ENCODE results near the gene TAS2R10. TPM values are rescaled to one million over a fixed set of nuclear protein-coding genes. Genes with fewer than 3 reads are reported as not detected.

TAS2R10 gene, protein sequence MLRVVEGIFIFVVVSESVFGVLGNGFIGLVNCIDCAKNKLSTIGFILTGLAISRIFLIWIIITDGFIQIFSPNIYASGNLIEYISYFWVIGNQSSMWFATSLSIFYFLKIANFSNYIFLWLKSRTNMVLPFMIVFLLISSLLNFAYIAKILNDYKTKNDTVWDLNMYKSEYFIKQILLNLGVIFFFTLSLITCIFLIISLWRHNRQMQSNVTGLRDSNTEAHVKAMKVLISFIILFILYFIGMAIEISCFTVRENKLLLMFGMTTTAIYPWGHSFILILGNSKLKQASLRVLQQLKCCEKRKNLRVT
- total RNA-seq = under 1 TPM in 1 of 2 donors, not detected in 1; 0.45 TPM
- total RNA-seq = 0 to 0.08 reads per million in 2 donors

DNA sequence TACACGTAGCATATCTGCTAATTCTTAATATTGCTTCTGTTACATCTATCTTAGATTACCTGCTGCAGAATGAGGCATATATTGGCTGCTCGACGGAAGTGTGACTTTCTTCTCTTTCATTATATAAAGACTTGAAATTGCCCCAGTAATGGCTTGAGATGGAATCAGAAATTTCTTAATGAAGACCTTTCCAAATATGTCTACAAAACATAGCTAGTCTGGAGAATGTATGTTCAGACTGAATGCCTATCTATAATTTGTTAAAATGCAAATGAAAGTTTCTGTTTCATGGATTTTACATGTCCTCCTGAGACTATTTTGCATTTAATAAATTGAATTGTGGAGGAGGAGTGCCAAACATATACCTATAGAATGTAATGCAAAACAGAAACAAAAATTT lies at the start of gene TAS2R10:
TSS of gene TAS2R10 (minus strand) at position 101 of the 400 bp plus-strand sequence. CDS start at position 12, 89 bp downstream.
- Mint-ChIP-seq H3K4me3 (no peak within 1 kb of the TSS), H3K36me3 (ENCODE audit: low read depth) (peaks cover 3% of the 10 kb centered on the region), H3K27me3 (no peaks in the 10 kb centered on the region), H3K27ac (no peak within 1 kb of the TSS), H3K4me1 (peaks cover 5% of the 10 kb centered on the region)
- ATAC-seq (no peak), DNase-seq (no peak)
- H3K9me3 ChIP-seq (ENCODE audit: control insufficient read depth, low read length, poor library complexity, severe bottlenecking) = no peaks in the 10 kb centered on the region

DNA sequence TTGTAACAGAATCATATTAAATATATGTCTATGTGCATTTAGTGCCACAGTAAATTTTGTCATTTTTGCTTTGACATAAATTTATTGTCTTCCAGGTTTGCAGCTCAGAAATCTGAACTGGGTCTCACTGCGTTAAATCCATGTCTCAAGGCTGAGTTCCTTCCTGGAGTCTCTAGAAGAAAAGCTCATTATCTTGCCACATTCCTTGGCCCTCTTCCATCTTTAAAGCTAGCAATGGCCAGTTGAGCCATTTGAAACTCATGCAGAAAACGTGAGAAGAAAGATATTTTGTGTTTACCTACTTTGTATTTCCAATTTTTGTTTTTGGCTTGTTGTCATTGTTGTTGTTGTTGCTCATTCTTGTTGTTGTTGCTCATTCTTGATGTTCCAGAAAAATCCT lies 47.2 kb upstream of the TAS2R10 start:
- Mint-ChIP-seq H3K27me3 (no peaks in the 10 kb centered on the region), H3K36me3 (ENCODE audit: low read depth) (peaks cover 2% of the 10 kb centered on the region), H3K27ac (no peak overlapping the region), H3K4me1 (no peaks in the 10 kb centered on the region), H3K4me3 (no peak overlapping the region)
- no peaks in the 10 kb centered on the region for H3K9me3 ChIP-seq (ENCODE audit: control insufficient read depth, low read length, poor library complexity, severe bottlenecking)
- DNase-seq (no peak), ATAC-seq (no peak)

DNA sequence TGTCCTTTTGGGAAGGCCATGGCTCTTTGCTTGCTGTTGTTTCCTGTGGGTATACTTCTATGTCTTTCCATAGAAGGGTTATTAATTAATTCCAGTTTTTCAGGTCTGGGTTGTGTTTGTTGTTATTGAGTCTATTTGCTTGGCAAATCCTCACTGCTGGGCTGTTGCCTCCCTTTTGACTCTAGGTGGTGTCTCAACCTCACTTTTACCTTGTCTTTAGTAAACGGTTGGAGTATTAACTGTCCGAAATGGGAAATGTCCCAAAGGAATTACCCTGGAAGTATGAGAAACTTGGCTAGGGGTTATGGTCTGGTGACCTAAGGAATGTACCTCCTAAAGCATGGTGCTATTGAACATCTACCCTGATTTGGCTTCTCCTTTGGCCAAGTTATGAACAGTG lies 41.2 kb upstream of the TAS2R10 start:
- H3K27ac Mint-ChIP-seq = no peak overlapping the region
- no peaks in the 10 kb centered on the region for H3K4me1 Mint-ChIP-seq
- H3K36me3 Mint-ChIP-seq (ENCODE audit: low read depth) = no peaks in the 10 kb centered on the region
- H3K9me3 ChIP-seq (ENCODE audit: control insufficient read depth, low read length, poor library complexity, severe bottlenecking) = no peaks in the 10 kb centered on the region
- no peaks in the 10 kb centered on the region for H3K27me3 Mint-ChIP-seq
- no peak for DNase-seq
- H3K4me3 Mint-ChIP-seq = no peak overlapping the region
- ATAC-seq = no peak

DNA sequence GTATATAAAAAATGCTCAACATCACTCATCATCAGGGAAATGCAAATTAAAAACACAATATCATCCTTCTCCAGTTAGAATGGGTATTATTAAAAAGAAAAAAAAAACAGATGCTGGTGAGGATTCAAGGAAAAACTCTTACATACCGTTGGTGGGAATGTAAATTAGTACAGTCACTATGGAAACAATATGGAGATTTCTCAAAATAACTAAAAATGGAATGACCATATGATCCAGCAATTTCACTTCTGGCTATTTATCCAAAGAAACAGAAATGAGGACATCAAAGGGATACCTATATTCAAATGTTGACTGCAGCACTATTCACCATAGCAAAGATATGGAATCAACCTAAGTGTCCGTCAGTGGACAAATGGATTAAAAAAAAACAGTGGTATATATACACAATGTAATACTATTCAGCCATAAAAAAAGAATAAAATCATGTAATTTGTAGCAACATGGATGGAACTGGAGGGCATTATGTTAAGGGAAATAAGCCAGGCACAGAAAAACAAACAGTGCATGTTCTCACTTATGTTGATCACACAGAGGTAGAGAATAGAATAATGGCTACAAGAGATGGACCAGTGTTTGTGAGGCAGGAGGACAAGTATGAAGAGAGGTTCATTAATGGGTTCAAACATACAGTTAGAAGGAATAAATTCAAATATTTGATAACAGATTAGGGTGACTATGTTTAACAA lies 37.5 kb upstream of the TAS2R10 start:
- ATAC-seq (no peak), DNase-seq (no peak)
- Mint-ChIP-seq H3K27ac (no peak overlapping the region), H3K4me1 (no peaks in the 10 kb centered on the region), H3K4me3 (no peak overlapping the region), H3K36me3 (ENCODE audit: low read depth) (peaks cover 9% of the 10 kb centered on the region), H3K27me3 (no peaks in the 10 kb centered on the region)
- H3K9me3 ChIP-seq (ENCODE audit: control insufficient read depth, low read length, poor library complexity, severe bottlenecking) = no peaks in the 10 kb centered on the region

DNA sequence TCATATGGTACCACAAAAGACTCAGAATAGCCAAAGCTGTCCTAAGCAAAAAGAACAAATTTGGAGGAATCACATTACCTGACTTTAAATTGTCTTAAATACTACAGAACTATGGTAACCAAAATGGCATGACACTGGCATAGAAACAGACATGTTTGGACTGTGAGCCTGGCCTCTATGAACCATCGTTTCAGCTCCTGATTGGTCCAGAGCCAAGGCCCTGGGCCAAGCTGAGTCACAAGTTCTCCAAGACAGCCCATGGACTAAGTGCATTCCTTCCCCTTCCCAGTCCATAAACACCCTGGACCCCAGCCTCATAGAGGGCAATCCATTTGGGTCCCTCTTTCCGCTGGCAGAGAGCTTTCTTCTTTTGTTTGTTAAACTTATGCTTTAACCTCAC lies 35.2 kb upstream of the TAS2R10 start:
- H3K36me3 Mint-ChIP-seq (ENCODE audit: low read depth) = peaks cover 16% of the 10 kb centered on the region
- DNase-seq = no peak
- H3K27ac Mint-ChIP-seq = no peak overlapping the region
- no peak for ATAC-seq
- no peaks in the 10 kb centered on the region for H3K4me1 Mint-ChIP-seq
- H3K4me3 Mint-ChIP-seq = no peak overlapping the region
- peaks cover 2% of the 10 kb centered on the region for H3K9me3 ChIP-seq (ENCODE audit: control insufficient read depth, low read length, poor library complexity, severe bottlenecking)
- no peaks in the 10 kb centered on the region for H3K27me3 Mint-ChIP-seq

DNA sequence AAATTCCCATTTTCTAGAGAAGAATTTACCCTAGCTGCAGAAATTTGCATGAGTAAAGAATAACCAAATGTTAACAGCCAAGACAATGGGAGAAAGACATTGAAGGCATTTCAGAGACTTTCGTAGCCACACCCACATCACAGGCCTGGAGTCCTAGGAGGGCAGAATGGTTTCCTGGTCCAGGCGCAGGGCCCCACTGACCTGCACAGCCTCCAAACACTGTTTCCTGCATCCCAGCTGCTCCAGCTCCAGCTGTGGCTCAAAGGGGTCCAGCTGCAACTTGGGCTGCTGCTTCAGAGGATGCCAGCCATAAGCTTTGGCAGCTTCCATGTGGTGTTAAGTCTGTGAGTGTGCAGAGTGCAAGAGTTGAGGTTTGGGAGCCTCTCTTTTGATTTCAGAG lies 29.6 kb upstream of the TAS2R10 start:
- peaks cover 14% of the 10 kb centered on the region for H3K36me3 Mint-ChIP-seq (ENCODE audit: low read depth)
- H3K27me3 Mint-ChIP-seq = no peaks in the 10 kb centered on the region
- H3K9me3 ChIP-seq (ENCODE audit: control insufficient read depth, low read length, poor library complexity, severe bottlenecking) = peaks cover 3% of the 10 kb centered on the region
- H3K4me3 Mint-ChIP-seq = no peak overlapping the region
- no peak for ATAC-seq
- H3K27ac Mint-ChIP-seq = no peak overlapping the region
- no peak for DNase-seq
- H3K4me1 Mint-ChIP-seq = peaks cover 26% of the 10 kb centered on the region

DNA sequence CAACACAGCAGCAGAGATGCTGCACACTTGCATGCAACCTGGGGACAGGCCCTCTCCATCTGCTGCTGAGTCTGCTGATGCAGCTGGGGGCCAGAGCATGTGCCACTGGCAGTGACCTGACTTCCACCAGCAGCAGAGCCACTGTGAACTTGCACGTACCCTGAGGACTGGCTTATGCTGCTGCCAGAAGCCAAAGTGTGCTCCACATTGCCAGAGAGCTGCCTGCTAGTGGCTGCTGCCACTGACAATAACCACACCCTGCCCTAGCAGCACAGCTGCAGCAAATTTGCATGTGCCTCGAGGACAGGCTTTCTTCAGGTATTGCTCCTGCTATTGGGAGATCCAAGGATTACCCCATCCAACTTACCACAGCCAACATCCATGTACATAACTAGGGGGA lies 27.6 kb upstream of the TAS2R10 start:
- H3K9me3 ChIP-seq (ENCODE audit: control insufficient read depth, low read length, poor library complexity, severe bottlenecking) = peaks cover 3% of the 10 kb centered on the region
- ATAC-seq (no peak), DNase-seq (no peak)
- Mint-ChIP-seq H3K4me1 (peaks cover 39% of the 10 kb centered on the region), H3K27me3 (no peaks in the 10 kb centered on the region), H3K36me3 (ENCODE audit: low read depth) (peaks cover 8% of the 10 kb centered on the region), H3K27ac (no peak overlapping the region), H3K4me3 (no peak overlapping the region)

DNA sequence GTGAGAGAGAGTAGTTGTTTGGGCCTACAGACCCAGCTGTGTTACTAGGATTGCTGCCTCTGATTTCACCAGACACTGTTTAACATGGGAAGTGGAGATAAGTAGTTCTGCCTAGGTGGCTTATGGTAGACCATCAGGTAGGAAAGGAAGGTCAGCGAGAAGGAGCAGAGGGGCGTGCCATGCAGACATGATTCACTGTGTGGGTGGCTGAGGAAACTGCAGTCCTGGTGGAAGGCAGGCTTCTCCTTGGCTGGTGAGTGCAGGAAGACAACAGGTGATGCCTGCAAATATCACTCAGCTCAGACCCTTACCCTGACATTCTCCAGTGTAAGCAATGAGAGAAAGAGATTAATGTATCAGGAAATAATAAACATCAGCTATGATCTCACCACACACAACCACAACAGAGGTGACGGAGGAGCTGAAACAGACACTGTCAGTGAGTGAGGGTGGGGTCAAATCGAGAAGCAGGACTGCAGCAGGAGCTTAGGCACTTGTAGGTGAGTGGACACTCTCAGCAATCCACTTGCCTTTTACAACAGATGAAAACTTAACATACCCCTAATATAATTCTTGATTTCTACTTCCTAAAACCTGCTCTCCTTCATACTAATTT lies 25.2 kb upstream of the TAS2R10 start:
- H3K4me3 Mint-ChIP-seq = peak overlapping the region; percentile 61
- H3K4me1 Mint-ChIP-seq = peaks cover 41% of the 10 kb centered on the region
- ATAC-seq = peak; percentile 44

DNA sequence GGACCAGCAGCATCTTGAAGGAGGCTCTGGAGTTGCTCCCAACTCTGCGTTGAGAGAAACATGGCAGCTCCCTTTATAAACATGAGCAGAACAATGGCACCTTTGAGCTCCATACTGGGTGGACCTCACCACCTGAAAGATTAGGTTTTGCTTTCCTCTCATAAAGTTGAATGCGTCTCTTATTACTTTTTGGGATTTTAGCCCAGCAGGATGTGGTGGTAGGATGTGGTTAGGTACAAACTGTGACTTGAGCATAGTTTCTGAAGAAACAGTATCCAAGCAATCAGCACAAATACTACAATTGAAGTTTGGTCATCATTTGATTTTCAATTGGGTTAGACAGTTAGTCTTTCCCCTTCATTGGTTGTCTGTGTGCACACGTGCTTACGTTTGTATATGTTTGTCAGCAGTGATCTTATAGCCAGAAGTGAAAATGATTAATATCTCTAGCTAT lies 23.3 kb upstream of the TAS2R10 start, which contains the start of gene PRR4:
TSS of gene PRR4 (minus strand) at position 51 of the 454 bp plus-strand sequence. CDS start at position 13, 38 bp downstream.
- Mint-ChIP-seq H3K27ac (peak within 1 kb of the TSS; percentile 75), H3K36me3 (ENCODE audit: low read depth) (peaks cover 11% of the 10 kb centered on the region), H3K4me3 (no peak within 1 kb of the TSS), H3K4me1 (peaks cover 39% of the 10 kb centered on the region), H3K27me3 (no peaks in the 10 kb centered on the region)
- no peaks in the 10 kb centered on the region for H3K9me3 ChIP-seq (ENCODE audit: control insufficient read depth, low read length, poor library complexity, severe bottlenecking)
- peak; percentile 74 for ATAC-seq
- DNase-seq = no peak

More for the DNA sequence above, 25.2 kb upstream of the TAS2R10 start:
- H3K36me3 Mint-ChIP-seq (ENCODE audit: low read depth) = peaks cover 9% of the 10 kb centered on the region
- H3K27ac Mint-ChIP-seq = peak overlapping the region; percentile 75
- peaks cover under 1% of the 10 kb centered on the region for H3K9me3 ChIP-seq (ENCODE audit: control insufficient read depth, low read length, poor library complexity, severe bottlenecking)
- H3K27me3 Mint-ChIP-seq = no peaks in the 10 kb centered on the region
- DNase-seq = no peak

DNA sequence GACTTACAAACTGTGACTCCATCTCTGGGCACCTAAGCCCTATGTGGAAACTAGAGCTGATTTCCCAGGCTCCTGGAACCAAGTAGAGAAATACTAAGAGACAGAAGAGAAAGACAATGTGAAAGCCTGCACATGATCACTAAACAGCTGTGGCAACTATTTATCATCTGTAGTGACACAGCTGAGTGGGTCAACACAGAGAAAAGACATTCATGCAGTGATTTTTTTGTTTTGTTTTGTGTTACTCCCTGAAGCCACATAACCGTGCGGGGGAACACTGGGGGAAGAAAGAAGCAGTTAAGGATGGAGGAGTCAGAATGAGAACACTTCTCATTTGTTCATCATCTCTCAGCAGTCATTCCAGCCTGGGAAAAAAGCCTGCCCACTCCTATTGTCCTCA lies 21.6 kb upstream of the TAS2R10 start:
- Mint-ChIP-seq H3K4me1 (peaks cover 34% of the 10 kb centered on the region), H3K4me3 (no peak overlapping the region), H3K36me3 (ENCODE audit: low read depth) (peaks cover 11% of the 10 kb centered on the region), H3K27ac (no peak overlapping the region), H3K27me3 (no peaks in the 10 kb centered on the region)
- no peak for ATAC-seq
- DNase-seq = no peak
- H3K9me3 ChIP-seq (ENCODE audit: control insufficient read depth, low read length, poor library complexity, severe bottlenecking) = no peaks in the 10 kb centered on the region

DNA sequence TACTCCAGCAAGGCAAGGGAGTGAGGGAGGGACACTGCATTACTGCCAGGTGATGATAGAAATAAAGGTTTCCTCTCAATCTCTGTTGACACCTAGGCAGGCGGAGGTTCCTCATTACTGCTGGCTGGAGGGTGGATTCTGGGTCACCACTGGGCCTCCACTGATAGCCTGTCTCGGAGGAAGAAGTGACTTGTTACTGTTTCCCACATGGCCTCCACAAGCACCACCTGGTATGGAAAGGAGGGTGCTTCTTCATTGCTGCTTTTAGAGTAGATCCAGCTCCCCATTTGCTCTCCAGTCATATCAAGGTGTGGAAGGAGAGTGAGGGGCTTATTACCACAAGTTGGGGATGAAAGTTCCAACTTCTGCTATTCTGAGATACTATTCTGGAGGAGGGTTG lies 16.7 kb upstream of the TAS2R10 start:
- ATAC-seq (no peak), DNase-seq (no peak)
- Mint-ChIP-seq H3K4me1 (peaks cover 2% of the 10 kb centered on the region), H3K27ac (no peak overlapping the region), H3K27me3 (no peaks in the 10 kb centered on the region), H3K36me3 (ENCODE audit: low read depth) (peaks cover 11% of the 10 kb centered on the region), H3K4me3 (no peak overlapping the region)
- H3K9me3 ChIP-seq (ENCODE audit: control insufficient read depth, low read length, poor library complexity, severe bottlenecking) = no peaks in the 10 kb centered on the region

DNA sequence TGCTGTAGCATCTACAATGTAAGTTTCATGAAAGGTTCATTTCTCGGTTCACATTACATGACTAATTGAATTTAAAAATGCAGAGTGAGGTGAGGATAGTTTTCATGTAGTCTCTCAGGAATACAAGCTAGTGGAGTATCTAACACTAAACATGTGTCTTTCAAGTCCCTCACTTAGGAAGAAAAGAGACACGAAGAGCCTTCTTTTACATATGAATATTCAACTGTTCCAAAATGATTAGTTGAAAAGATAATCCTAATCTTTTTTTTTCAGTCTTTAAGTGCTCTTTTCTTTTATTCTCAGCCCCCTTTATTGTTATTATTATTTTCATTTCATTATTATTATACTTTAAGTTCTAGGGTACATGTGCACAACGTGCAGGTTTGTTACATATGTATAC lies 12.3 kb upstream of the TAS2R10 start:
- no peaks in the 10 kb centered on the region for H3K4me1 Mint-ChIP-seq
- no peak for ATAC-seq
- no peaks in the 10 kb centered on the region for H3K36me3 Mint-ChIP-seq (ENCODE audit: low read depth)
- H3K4me3 Mint-ChIP-seq = no peak overlapping the region
- DNase-seq = no peak
- no peak overlapping the region for H3K27ac Mint-ChIP-seq
- no peaks in the 10 kb centered on the region for H3K9me3 ChIP-seq (ENCODE audit: control insufficient read depth, low read length, poor library complexity, severe bottlenecking)
- H3K27me3 Mint-ChIP-seq = no peaks in the 10 kb centered on the region

DNA sequence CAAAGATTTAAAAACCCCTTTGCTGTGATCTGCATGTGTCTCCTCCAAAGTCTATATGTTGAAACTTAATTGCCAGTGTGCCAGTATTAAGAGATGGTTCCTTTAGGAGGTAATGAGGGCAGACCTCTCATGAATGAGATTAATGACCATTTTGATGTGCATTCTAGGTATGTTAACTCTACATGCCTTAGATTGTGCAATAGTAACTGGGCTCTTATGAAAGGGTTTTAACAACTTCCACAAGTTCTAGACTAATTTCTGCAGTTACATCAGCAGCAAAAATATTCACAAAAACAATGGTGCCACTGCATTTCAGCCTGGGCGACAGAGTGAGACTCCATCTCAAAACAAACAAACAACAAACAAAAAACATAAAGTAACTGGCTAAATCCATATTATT lies 3.8 kb upstream of the TAS2R10 start:
- Mint-ChIP-seq H3K4me1 (peaks cover 2% of the 10 kb centered on the region), H3K36me3 (ENCODE audit: low read depth) (no peaks in the 10 kb centered on the region), H3K4me3 (no peak overlapping the region), H3K27me3 (no peaks in the 10 kb centered on the region), H3K27ac (no peak overlapping the region)
- ATAC-seq (no peak), DNase-seq (no peak)
- H3K9me3 ChIP-seq (ENCODE audit: control insufficient read depth, low read length, poor library complexity, severe bottlenecking) = no peaks in the 10 kb centered on the region
